GM08714 (cell line): ENCODE data around the gene SLC39A7.

Experiments
- H3K4me3 ChIP-seq: fragments of 200-500 bp; sonication (Bioruptor generic); 2 replicates; pipeline ENCODE4 v1.5.1; 2014; ENCODE audit warnings: mild to moderate bottlenecking, low read length, inconsistent platforms
- ZNF274 ChIP-seq: IDR thresholded peaks from 2 replicates; pipeline ENCODE4 v1.6.1; 2012; ENCODE audit warnings: mild to moderate bottlenecking, low read depth, low read length

SLC39A7 gene

GRCh38 chr6:33175436-33176069 is 25.1 kb upstream of the SLC39A7 start:
- H3K4me3 ChIP-seq, result no peak overlapping the region
- no peak for TF ChIP-seq ZNF274

- H3K4me3 ChIP-seq, result no peak overlapping the region
- no peak for TF ChIP-seq ZNF274
Observed at GRCh38 chr6:33176906-33177305, 23.8 kb upstream of the SLC39A7 start.

- H3K4me3 ChIP-seq, result no peak overlapping the region
- no peak for TF ChIP-seq ZNF274
Observed at GRCh38 chr6:33177552-33178446, 22.9 kb upstream of the SLC39A7 start.

GRCh38 chr6:33178755-33179475 is 21.8 kb upstream of the SLC39A7 start:
- no peak for TF ChIP-seq ZNF274
- no peak overlapping the region for H3K4me3 ChIP-seq

GRCh38 chr6:33181141-33181540 is 19.5 kb upstream of the SLC39A7 start:
- no peak overlapping the region for H3K4me3 ChIP-seq
- TF ChIP-seq ZNF274, result no peak

GRCh38 chr6:33183071-33183683 is 17.5 kb upstream of the SLC39A7 start:
- TF ChIP-seq ZNF274, result no peak
- no peak overlapping the region for H3K4me3 ChIP-seq

GRCh38 chr6:33185190-33185589 is 15.5 kb upstream of the SLC39A7 start:
- TF ChIP-seq ZNF274, result no peak
- H3K4me3 ChIP-seq, result no peak overlapping the region

- H3K4me3 ChIP-seq, result no peak overlapping the region
- TF ChIP-seq ZNF274, result no peak
Observed at GRCh38 chr6:33185654-33186187, 14.9 kb upstream of the SLC39A7 start.

- TF ChIP-seq ZNF274, result no peak
- H3K4me3 ChIP-seq, result no peak overlapping the region
Observed at GRCh38 chr6:33187809-33188208, 12.9 kb upstream of the SLC39A7 start.

- no peak overlapping the region for H3K4me3 ChIP-seq
- TF ChIP-seq ZNF274, result no peak
Observed at GRCh38 chr6:33189164-33189563, 11.5 kb upstream of the SLC39A7 start.

GRCh38 chr6:33189625-33190448 is 10.8 kb upstream of the SLC39A7 start:
- H3K4me3 ChIP-seq, result no peak overlapping the region
- no peak for TF ChIP-seq ZNF274

- no peak for TF ChIP-seq ZNF274
- no peak overlapping the region for H3K4me3 ChIP-seq
Observed at GRCh38 chr6:33190504-33191107, 10.1 kb upstream of the SLC39A7 start.
